TTC549 (cell line): ENCODE data around the gene ATG4A.

ENCODE experiments used
- FAIRE-seq: peaks from 2 replicates; lab custom pipeline; 2012; peaks lifted over from hg19 to GRCh38; lab: Jason Lieb, UNC

Gene ATG4A

GRCh38 chrX:108091264-108091877 is at the start of gene ATG4A, which contains the start of gene PSMD10:
ATG4A (plus strand) TSS chrX:108091778; CDS start chrX:108091827, 49 bp downstream.
PSMD10 (minus strand) TSS chrX:108091542; CDS start chrX:108091520, 22 bp downstream.
- peak; percentile 63 for FAIRE-seq

GRCh38 chrX:108044554-108045256 is 46.9 kb upstream of the ATG4A start, which contains the start of gene VSIG1:
VSIG1 (plus strand) TSS chrX:108045065; CDS start chrX:108045131, 66 bp downstream.
- no peak for FAIRE-seq

GRCh38 chrX:108049649-108050048 is 41.9 kb upstream of the ATG4A start:
- FAIRE-seq: no peak

DNA sequence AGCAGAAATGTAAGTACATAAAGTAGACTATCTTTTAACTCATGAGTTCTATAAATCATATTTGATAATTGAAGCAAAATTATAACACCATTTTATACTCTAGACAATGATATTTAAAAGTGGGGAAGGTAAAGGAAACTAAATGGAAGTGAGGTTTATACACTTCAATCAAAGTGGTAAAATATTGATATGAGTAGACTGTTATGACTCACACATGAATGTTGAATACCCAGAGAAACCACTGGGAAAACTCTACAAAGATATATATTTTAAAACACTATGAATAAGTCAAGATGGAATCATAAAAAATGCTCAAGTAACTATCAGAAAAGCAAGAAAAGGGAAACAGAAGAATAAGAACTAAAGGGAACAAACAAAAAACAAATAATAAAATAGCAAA is 38.4 kb upstream of the ATG4A start:
- no peak for FAIRE-seq

DNA sequence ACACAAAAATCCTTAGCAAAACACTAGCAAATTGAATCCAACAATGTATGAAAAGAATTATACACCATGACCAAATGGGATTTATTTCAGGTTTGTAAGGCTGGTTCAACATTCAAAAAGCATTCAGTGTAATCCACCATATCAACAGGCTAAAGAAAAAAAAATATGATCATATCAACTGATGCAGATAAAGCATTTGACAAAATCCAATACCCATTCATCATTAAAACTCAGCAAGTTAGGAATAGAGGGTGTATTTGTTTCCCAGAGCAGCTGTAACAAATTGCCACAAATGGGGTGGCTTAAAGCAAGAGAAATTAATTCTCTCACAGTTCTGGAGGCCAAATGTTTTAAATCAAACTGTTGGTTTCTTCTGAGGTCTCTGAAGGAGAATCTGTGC is 36.0 kb upstream of the ATG4A start:
- FAIRE-seq: no peak

DNA sequence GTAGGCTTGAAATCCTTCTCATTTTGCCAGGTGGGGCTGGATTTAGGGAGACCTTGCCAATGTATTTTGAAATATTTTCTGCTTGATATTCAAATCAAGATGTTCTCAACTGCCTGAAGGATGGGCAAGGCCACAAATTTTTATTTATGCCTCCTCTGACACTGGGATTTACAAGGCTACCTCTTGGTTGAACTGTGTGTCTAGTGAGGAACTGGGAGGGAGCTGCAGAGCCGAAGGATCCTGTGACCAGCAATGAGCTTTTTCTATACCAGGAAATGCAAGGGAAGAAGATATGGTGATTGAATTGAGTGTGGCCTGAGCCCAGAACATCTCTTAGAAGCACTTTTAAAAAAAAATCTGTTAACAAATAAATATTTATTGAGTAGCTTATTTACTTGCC is 31.8 kb upstream of the ATG4A start:
- no peak for FAIRE-seq

GRCh38 chrX:108064001-108064400 is 27.6 kb upstream of the ATG4A start:
- FAIRE-seq: no peak

- FAIRE-seq: no peak
Measured at GRCh38 chrX:108064613-108065012, 27.0 kb upstream of the ATG4A start.

DNA sequence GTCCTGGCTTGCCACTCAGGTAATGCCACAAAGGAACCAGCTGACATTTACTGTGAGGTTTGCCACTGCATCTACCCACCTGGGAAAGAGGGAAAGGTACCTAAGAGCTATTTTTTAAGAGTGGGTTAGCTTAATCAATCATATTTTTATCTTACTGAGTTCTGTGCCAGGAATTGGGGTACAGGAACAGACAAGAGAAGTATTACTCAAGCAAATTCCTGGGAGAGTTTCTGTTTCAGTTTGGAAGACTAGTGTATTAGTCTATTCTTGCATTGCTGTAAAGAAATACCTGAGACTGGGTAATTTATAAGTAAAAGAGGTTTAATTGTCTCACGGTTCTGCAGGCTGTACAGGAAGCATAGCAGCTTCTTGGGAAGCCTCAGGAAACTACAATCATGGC is 23.5 kb upstream of the ATG4A start:
- FAIRE-seq: no peak

DNA sequence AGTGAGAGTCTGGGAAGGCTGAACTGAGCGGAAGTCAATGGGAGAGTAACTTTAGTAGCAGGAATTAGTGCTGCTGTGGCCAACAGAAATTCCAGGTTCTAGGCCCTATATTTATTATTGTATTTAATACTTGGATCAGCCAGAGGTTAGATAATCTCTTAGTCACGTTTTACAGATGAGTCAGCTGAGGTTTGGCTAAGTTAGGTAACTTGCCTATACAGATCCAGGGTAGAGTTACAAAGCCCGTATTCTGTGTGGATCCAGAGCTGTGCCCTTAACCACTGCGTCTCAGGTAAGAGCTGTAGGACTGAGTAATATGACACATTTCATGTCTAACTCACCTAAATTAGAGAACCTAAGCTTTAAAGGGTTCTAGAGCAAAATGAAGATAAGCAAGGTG is 20.7 kb upstream of the ATG4A start:
- no peak for FAIRE-seq

- no peak for FAIRE-seq
Measured at GRCh38 chrX:108071578-108071977, 20.0 kb upstream of the ATG4A start.

GRCh38 chrX:108072746-108073145 is 18.8 kb upstream of the ATG4A start:
- FAIRE-seq: no peak

- FAIRE-seq: no peak
Measured at GRCh38 chrX:108081110-108081509, 10.5 kb upstream of the ATG4A start.

GRCh38 chrX:108087792-108088191 is 3.8 kb upstream of the ATG4A start:
- FAIRE-seq: no peak

DNA sequence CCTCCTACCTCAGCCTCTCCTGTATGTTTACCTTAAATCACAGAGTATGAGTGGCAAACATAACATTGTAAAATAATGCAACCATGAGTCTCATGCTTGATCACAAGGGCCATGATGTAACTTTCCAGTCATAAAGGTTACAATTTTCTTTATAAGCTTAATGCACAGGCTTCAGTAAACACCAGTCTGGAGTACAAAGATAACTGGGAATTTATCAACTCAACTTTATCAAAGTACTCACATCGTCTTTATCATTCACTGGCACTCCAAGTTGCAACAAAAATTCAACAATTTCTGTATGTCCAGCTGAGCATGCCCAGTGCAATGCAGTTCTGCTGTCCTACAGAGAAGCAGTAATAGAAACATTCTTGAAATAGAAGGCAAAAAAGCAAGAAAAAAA is 3.1 kb upstream of the ATG4A start:
- FAIRE-seq: no peak

GRCh38 chrX:108090491-108091263 is 901 bp upstream of the ATG4A start:
- FAIRE-seq: no peak

DNA sequence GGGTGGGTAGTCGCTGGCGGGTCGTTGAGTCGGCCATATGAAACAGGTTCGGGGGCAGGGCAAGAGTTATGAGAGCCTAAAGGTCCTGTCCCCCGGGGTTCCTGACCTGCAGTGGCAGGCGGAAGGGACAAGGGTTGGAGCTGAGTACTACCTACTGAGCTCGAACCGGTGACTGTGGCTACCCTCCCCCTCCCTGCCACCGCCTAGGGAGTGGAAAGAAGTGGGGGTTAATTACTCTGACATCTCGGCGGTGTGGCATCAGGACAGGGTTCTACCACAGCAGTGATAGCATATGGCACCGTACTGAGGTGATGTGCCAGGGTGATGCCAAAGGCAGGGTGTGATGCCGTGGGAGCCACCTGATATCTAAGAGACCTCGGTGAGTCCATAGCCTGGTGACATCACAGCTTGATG is 307 bp downstream of the ATG4A start:
- FAIRE-seq: no peak

DNA sequence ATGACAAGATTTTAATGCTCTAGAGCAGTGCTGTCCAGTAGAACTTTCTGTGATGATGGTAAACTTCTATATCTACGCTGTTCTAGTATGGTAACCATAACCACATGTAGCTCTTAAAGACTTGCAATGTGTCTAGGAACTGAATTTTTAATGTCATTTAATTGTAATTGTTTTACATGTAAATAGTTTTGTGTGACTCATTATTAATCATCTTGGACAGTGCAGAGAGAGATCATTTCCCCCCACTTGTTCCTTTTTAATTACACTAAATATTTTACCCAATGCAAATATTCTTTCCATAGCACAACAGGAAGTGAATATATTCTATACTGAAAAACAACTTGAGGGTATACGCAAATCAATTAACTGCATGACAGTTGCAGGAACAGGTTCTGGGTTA is 5.8 kb downstream of the ATG4A start:
- FAIRE-seq: no peak

GRCh38 chrX:108105473-108105872 is 13.9 kb downstream of the ATG4A start:
- no peak for FAIRE-seq

GRCh38 chrX:108114541-108114940 is 23.0 kb downstream of the ATG4A start:
- no peak for FAIRE-seq

GRCh38 chrX:108117988-108118387 is 26.4 kb downstream of the ATG4A start:
- FAIRE-seq: no peak

- no peak for FAIRE-seq
Measured at GRCh38 chrX:108121291-108121690, 29.7 kb downstream of the ATG4A start.

GRCh38 chrX:108122748-108123147 is 31.2 kb downstream of the ATG4A start:
- FAIRE-seq: no peak
